NCI-H748 (cell line): ENCODE measurements around the gene RBP3.

Experiments
- DNase-seq: peaks from one replicate; lab custom pipeline; 2025; ENCODE audit not compliant: unreplicated experiment; lab: John Stamatoyannopoulos, UW

RBP3 gene

GRCh38 chr10:47335906-47336305 lies 12.3 kb upstream of the RBP3 start:
- DNase-seq: no peak

GRCh38 chr10:47336387-47337134 lies 11.6 kb upstream of the RBP3 start:
- no peak for DNase-seq

DNA sequence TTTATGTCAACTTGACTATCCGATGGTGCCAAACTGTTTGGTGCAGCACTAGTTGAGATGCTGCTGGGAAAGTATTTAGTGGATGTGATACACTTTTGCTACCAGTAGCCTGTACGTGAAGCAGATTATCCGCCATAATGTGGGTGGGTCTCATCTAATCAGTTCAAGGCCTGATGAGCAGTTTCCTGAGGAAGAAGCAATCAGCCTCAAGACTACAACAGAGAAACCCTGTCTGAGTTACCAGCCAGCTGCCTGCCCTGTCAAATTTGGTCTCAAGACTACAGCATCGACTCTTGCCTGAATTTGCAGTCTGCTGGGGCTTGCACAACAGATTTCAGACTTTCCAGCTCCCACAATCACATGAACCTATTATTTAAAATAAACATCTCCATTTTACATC lies 10.9 kb upstream of the RBP3 start:
- DNase-seq: no peak

GRCh38 chr10:47339186-47339735 lies 8.9 kb upstream of the RBP3 start:
- DNase-seq: no peak

DNA sequence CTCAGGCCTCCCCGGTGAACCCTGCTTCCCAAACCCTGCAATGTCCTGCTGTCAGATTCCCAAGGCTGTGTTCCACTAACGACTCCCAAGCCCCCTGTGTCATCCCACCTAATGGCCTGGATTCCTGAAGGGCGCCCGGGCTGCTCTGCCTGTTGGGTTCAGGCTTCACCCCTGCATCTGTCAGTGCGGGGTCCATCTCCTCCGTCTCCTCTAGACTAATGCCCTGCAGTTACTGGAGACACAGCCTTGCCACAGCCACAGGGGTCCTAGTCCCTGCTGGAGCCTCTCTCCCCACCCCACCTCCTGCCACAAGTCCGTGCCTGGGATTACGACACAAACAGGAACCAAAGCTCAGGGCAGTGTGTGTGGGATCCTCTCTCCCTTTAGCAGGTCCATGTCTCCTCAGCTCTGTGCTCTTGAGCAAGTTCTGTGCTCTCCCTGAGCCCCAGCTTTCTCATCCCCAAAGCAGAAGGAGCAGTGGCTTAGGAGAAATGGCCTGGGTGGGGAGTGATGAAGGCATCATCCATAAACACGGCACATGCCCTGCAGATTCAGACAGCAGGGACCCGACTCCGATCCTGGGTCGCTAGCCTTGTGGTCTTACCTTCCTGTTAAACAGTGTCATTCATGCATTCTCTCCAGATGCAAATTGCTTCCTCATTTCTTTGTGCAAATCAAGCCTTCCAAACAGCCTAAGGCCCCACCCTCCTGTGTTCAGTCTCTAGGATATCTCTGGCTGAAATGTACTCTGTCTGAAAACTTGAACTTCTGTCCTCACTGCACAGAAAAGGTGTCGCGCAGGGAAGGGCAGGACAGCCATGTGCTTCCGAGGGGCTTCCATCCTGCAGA lies 8.2 kb upstream of the RBP3 start:
- no peak for DNase-seq

GRCh38 chr10:47340608-47341170 lies 7.5 kb upstream of the RBP3 start:
- peak; percentile 39 for DNase-seq

- no peak for DNase-seq
Observed at GRCh38 chr10:47344996-47345870, 2.9 kb upstream of the RBP3 start.

DNA sequence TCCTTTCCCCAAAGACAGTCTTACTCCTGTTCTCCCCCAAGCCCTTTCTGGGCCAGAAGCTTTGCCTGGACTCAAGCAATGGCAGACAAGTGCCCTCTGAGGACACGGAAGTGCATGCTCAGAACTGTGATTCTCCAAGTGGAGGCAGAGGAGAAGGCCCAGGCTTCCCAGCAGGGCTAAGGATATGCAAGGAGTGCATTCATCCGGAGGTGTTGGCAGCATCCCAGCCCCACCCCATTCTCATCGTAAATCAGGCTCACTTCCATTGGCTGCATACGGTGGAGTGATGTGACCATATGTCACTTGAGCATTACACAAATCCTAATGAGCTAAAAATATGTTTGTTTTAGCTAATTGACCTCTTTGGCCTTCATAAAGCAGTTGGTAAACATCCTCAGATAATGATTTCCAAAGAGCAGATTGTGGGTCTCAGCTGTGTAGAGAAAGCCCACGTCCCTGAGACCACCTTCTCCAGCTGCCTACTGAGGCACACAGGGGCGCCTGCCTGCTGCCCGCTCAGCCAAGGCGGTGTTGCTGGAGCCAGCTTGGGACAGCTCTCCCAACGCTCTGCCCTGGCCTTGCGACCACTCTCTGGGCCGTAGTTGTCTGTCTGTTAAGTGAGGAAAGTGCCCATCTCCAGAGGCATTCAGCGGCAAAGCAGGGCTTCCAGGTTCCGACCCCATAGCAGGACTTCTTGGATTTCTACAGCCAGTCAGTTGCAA lies 1.4 kb upstream of the RBP3 start:
- peak; percentile 84 for DNase-seq

GRCh38 chr10:47347303-47347675 lies 874 bp upstream of the RBP3 start:
- DNase-seq: no peak

- DNase-seq: no peak
Observed at GRCh38 chr10:47348661-47349470, 703 bp downstream of the RBP3 start.

DNA sequence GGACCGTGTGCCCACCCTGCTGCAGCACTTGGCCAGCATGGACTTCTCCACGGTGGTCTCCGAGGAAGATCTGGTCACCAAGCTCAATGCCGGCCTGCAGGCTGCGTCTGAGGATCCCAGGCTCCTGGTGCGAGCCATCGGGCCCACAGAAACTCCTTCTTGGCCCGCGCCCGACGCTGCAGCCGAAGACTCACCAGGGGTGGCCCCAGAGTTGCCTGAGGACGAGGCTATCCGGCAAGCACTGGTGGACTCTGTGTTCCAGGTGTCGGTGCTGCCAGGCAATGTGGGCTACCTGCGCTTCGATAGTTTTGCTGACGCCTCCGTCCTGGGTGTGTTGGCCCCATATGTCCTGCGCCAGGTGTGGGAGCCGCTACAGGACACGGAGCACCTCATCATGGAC lies 1.4 kb downstream of the RBP3 start:
- DNase-seq: no peak

DNA sequence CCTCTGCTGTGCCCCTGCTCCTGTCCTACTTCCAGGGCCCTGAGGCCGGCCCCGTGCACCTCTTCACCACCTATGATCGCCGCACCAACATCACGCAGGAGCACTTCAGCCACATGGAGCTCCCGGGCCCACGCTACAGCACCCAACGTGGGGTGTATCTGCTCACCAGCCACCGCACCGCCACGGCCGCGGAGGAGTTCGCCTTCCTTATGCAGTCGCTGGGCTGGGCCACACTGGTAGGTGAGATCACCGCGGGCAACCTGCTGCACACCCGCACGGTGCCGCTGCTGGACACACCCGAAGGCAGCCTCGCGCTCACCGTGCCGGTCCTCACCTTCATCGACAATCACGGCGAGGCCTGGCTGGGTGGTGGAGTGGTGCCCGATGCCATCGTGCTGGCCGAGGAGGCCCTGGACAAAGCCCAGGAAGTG lies 1.8 kb downstream of the RBP3 start:
- no peak for DNase-seq

GRCh38 chr10:47350671-47351640 lies 2.8 kb downstream of the RBP3 start:
- no peak for DNase-seq

- no peak for DNase-seq
Observed at GRCh38 chr10:47351899-47352815, 4.0 kb downstream of the RBP3 start.

DNA sequence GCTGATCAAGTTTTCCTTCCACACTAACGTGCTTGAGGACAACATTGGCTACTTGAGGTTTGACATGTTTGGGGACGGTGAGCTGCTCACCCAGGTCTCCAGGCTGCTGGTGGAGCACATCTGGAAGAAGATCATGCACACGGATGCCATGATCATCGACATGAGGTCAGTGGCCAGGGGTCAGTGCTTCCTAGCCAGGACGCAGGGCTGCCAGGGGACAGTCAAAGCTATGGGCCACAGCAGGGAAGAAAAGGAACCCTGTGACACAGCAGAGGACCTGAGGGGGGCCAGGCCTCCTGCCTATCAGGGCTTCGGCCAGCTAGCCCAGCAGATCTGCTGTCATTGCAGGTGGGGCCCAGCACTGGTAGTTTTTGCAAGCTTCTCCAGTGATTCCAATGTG lies 5.2 kb downstream of the RBP3 start:
- DNase-seq: no peak

- DNase-seq: no peak
Observed at GRCh38 chr10:47354165-47354564, 6.0 kb downstream of the RBP3 start.

GRCh38 chr10:47354900-47355299 lies 6.7 kb downstream of the RBP3 start:
- DNase-seq: no peak
